ENCODE measurements around the gene SLC38A10.

SLC38A10 gene

DNA sequence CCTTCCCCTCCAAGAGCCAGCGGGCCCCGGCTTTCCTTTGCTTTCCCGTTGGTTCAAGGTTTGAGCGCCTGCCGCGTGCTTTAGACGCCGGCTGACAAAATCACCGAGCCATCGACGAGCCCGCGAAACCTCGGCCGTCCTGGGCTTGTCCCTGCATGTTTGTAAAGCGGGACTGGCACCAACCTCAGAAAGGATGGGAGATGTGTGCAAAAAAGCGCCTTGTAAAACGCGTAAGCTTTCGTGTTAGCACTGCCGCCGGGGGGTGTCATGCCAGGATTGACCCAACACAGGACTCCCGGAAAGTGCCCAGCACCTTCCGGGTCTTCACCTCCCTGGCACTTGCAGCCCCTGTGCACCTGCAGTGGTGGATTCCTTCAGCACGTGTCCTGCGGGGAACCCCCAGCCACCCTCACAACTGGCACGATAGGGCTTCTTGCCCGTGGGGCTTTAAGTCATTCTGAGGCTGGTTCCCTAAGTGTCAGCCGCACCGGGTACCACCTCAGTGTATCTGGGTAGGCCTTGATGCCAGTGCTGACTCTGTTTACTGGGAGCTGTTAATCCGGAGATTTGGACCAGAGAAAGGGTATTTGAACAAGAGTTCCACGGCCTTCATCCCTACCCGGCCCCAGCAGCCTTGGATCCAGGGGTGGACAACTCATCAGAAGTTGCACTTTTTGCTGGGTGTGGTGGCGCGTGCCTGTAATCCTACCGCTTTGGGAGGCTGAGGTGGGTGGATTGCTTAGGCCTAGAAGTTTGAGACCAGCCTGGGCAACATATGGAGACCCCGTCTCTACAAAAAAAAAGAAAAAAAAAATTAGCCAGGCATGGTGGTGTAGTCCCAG, 55.2 kb downstream of the SLC38A10 start:
- no peak for DNase-seq

- peak; percentile 75 to 99 (median 97) for DNase-seq
Observed at GRCh38 chr17:81238815-81239713, 56.0 kb downstream of the SLC38A10 start, which contains the start of the genes NDUFAF8 and TEPSIN. Gene NDUFAF8, plus strand, starts transcription at chr17:81239318. Its CDS starts 46 bp downstream, at chr17:81239364. Gene TEPSIN, minus strand, starts transcription at chr17:81239055. Its CDS starts 22 bp downstream, at chr17:81239033.

DNA sequence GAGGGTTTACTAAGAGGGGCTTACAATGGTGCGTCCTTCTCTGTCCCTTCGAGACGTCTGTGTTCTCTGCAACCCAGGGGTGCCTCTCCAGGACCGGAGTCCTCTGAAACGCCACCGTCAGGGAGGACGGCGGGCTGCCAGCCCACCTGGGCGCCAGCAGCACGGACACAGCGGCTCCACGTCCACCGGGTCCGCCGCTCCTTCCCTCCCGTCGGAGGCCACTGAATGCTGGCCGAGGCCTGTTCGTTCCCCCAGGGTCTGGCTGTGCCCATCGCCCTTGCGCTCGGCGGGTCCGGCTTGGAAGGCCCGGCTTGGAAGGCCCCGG, 56.7 kb downstream of the SLC38A10 start:
- no peak for DNase-seq

DNA sequence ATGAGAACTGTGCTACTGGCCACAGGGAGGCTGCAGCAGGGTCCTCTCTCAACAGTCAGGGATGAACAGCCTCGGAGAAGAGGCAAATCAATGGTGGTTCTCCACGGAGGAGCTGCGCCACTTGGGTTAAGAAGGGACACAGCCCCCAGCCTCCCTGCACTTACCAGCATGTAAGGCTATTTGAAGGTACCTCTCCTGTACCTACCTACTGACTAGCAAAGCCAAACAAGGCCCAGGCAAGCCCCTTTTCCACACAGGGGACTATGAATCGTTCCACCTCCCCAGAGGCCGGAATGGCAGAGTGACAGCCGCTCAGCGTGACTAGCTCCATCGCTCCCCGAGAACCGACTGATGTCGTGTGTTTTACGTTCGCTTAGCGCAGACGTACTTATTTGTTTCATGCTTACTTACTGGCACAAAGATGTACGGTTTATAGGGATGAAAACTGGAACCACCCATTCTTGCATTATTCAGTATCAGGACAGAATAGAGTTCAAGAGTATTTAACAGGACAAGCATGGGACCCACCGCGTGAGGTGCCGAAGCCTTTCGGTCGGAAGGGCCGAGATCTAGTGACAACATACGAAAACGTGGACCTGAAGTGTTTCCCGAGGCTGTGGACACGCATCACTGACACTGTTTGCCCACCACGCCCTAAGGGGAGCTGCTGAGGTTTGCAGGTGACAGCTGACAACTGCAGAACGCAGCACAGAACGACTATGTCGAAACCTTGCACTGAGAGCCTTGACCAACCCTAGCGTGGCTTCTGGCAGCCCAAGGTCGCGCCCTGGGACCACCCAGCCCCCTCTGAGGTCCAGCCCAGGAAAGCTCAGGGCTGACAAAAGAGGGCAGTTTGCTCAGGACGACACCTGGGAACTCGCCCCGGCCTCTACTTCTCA, 57.3 kb downstream of the SLC38A10 start:
- DNase-seq, result no peak

DNA sequence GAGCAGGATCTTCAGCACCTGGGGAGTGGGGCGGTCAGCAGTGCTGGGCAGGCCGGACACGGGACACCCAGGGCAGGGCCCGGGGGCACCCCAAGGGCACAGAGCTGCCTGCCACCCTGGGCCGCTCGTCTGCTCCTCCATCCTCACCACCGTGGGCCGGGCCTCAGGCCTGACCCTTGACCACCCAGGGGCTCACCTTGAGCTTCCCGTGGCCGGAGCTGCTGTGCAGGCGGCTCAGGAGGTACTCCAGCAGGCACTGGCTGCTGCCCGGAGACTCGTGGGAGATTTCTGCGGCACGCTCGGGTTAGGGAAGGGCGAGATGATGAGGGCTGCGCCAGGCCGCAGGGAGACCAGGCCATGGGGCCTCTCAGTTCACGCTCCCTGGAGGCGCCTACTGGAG, 58.3 kb downstream of the SLC38A10 start:
- DNase-seq, result no peak

DNA sequence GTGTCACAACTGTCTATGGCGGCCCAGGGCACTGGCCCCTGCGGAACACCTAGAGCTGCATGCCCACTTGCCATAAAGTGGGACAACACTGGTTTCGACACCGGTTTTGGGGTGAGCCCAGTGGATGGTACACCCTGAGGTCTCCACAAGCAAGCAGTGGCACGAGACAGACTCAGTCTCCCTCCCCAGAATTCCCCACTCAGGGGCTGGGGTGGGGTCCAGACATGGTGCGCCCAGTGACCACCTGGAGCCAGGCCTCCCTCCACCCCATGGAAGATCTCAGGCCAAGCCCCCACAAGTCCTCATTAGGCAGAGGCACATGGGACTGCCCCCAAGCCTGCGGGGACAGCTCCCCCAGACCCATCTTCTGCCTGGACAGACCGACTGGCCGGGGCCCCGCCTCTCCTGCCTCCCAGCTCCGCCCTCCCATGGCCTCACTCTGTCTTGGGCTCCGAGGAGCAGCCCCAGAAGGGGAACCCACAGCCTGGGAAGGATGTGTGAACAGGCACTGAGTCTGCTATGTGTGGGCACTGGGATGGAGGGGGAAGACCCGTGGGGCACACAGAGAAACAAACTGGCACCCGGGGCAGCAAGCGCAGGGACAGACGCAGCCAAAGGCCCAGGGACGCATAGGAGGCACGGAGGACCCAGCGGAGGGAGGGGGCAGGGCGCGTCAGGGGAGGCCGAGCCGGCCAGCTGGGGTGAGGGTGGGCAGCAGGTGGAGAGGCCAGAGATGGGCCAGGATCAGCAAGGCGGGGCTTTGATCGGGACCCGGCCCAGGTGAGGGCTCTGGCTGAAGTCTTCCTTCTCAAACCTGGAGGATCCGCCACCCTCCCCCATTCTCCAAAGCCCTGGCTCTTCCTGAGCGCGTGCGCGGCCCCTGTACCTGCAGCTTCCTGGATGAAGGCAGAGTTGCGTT, 59.0 kb downstream of the SLC38A10 start:
- no peak for DNase-seq

GRCh38 chr17:81234940-81235821, 59.9 kb downstream of the SLC38A10 start:
- DNase-seq, result no peak

- DNase-seq, result no peak
Observed at GRCh38 chr17:81234506-81234855, 60.6 kb downstream of the SLC38A10 start.

GRCh38 chr17:81233811-81234505, 61.1 kb downstream of the SLC38A10 start:
- DNase-seq, result no peak

- no peak for DNase-seq
Observed at GRCh38 chr17:81233316-81233715, 61.8 kb downstream of the SLC38A10 start.

GRCh38 chr17:81232616-81233241, 62.4 kb downstream of the SLC38A10 start:
- no peak for DNase-seq

DNA sequence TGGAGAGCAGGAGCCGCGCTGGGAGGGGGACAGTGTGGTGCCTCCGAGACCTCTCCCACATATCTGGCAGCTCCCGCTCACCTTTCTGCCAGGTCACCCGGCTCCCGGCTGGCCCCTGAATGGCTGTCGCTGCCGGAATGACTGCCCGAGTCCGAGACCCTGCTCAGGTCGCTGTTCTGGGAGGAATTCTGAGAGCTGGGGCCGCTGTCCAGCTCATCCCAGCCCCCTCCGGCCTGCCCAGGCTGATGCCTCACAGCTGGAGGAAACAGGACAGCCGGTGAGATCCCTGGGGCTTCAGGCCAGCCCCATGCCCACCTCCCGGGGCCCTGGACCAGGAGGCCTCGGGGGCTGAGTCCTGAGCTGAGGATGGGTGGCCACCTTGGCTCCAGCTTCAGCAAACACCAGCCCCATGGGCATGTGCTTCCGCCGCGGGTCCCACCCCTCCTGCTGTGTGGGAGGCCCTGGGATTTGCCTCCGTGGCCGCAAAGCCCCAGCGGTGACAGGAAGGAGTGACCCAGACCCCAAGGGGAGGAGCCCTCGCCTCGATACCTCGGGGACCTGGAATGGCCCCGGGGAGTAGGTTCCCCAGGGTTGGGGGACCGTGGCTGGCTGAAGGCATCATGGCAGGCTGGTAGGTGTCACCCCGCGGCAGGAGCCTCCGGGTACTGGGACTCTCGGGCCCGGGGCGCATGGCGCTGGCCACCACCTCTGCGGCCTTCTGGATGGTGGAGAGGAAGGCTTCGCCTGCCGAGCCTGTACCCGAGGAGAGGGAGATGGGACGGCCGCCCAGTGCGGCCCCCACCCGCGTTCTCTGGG, 63.1 kb downstream of the SLC38A10 start:
- DNase-seq, result no peak

GRCh38 chr17:81231121-81231645, 63.9 kb downstream of the SLC38A10 start:
- DNase-seq, result no peak

GRCh38 chr17:81230043-81230820, 64.9 kb downstream of the SLC38A10 start:
- DNase-seq, result no peak

- DNase-seq, result no peak
Observed at GRCh38 chr17:81229666-81229920, 65.5 kb downstream of the SLC38A10 start.

DNA sequence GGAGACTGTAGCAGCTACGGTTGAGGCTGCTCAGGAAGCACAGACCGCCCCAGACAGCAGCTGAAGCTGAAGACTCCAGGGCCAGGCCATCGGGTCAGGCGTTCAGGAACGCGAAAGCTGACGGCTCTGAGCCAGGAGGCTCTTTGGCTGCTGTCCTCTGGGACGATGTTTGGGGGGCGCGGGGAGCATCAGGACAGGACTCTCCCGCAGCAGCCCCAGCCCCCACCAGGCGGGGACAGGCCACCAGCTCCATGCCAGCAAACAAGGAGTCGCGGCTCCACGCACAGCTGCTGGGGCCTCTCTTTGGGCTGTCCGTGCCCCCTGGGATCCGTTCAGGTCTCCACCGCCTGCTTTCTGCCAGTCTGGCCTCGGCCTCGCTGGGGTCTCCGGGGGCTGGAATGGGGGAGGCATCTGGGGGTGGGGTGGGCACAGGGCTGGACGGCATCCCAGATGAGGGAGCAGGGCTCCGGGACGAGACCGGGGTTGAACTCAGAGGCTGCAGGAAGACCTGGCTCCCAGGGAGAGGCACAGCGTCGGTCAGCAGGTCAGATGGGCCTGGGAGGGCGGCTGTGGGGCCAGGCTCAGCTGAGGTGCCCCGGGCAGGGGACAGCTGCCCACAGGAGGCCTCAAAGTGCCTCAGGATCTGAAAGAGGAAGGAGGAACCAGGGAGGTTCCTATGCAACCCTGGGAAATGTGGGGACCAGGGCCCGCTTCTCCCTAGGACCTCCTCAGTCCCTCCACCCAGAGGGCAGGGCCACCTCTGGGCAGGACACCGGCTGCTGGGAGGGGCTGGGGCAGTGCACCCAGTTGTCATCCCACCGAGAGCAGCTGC, 66.1 kb downstream of the SLC38A10 start:
- DNase-seq, result peak in 1 of 14 donors; percentile 52
